ENCODE measurements around the gene RSPH10B.
A peak's percentile ranks its signal among the peaks of the same experiment; 100 is the strongest.
"Not testable (repeated sequence)": the region's sequence is repeated elsewhere in the genome, so short reads cannot be mapped to it uniquely, and the experiment has no call there.

RSPH10B gene

GRCh38 chr7:6008668-6009611 is 38.5 kb upstream of the RSPH10B start, which contains the start of the genes AIMP2 and PMS2 (continued):
- TF ChIP-seq PATZ1 (CRISPR knock-in tag; IDR thresholded peaks at IDR 0.05; ENCODE audit: borderline replicate concordance) = peak; percentile 32; the same call in 1 of the 2 replicates
- TF ChIP-seq ISL1 (CRISPR knock-in tag; IDR thresholded peaks at IDR 0.05) = no peak
- TF ChIP-seq ZFP30 (CRISPR knock-in tag; IDR thresholded peaks at IDR 0.05) = no peak
- TF ChIP-seq PPARA (CRISPR knock-in tag; IDR thresholded peaks at IDR 0.05; ENCODE audit: borderline replicate concordance) = no peak
- TF ChIP-seq TSHZ2 (CRISPR knock-in tag; IDR thresholded peaks at IDR 0.05) = 0 out of 2 replicates have a peak, but pooled peaks have one; percentile 58

GRCh38 chr7:6007835-6008590 is 37.5 kb upstream of the RSPH10B start:
- ATAC-seq = not testable (repeated sequence)

- ATAC-seq = no peak
- TF ChIP-seq ZFP30 (CRISPR knock-in tag; IDR thresholded peaks at IDR 0.05) (no peak), ZNF565 (CRISPR knock-in tag; conservative IDR thresholded peaks at IDR 0.05; ENCODE audit: low read depth) (no peak), TOX (CRISPR knock-in tag; IDR thresholded peaks at IDR 0.05; ENCODE audit: borderline replicate concordance) (no peak), ZFP3 (CRISPR knock-in tag; IDR thresholded peaks at IDR 0.05) (no peak), ESRRG (CRISPR knock-in tag; IDR thresholded peaks at IDR 0.05) (no peak), OSR1 (CRISPR knock-in tag; IDR thresholded peaks at IDR 0.05) (no peak), ISL1 (CRISPR knock-in tag; IDR thresholded peaks at IDR 0.05) (no peak), PPARA (CRISPR knock-in tag; IDR thresholded peaks at IDR 0.05; ENCODE audit: borderline replicate concordance) (no peak), ZNF8 (CRISPR knock-in tag; IDR thresholded peaks at IDR 0.05) (no peak), TSHZ2 (CRISPR knock-in tag; IDR thresholded peaks at IDR 0.05) (no peak), ZC3H10 (CRISPR knock-in tag; IDR thresholded peaks at IDR 0.05) (no peak)
- TF ChIP-seq, protein P1, sequence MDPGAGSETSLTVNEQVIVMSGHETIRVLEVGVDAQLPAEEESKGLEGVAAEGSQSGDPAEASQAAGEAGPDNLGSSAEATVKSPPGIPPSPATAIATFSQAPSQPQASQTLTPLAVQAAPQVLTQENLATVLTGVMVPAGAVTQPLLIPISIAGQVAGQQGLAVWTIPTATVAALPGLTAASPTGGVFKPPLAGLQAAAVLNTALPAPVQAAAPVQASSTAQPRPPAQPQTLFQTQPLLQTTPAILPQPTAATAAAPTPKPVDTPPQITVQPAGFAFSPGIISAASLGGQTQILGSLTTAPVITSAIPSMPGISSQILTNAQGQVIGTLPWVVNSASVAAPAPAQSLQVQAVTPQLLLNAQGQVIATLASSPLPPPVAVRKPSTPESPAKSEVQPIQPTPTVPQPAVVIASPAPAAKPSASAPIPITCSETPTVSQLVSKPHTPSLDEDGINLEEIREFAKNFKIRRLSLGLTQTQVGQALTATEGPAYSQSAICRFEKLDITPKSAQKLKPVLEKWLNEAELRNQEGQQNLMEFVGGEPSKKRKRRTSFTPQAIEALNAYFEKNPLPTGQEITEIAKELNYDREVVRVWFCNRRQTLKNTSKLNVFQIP (CRISPR knock-in tag; IDR thresholded peaks at IDR 0.05; ENCODE audit: borderline replicate concordance, low read depth) = no peak
- TF ChIP-seq, protein P2, sequence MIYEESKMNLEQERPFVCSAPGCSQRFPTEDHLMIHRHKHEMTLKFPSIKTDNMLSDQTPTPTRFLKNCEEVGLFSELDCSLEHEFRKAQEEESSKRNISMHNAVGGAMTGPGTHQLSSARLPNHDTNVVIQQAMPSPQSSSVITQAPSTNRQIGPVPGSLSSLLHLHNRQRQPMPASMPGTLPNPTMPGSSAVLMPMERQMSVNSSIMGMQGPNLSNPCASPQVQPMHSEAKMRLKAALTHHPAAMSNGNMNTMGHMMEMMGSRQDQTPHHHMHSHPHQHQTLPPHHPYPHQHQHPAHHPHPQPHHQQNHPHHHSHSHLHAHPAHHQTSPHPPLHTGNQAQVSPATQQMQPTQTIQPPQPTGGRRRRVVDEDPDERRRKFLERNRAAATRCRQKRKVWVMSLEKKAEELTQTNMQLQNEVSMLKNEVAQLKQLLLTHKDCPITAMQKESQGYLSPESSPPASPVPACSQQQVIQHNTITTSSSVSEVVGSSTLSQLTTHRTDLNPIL (CRISPR knock-in tag; IDR thresholded peaks at IDR 0.05; ENCODE audit: low read depth) = no peak
Measured at GRCh38 chr7:6007386-6007785, 36.9 kb upstream of the RSPH10B start.
